Measurements from ENCODE around the gene RRAGD.

Gene RRAGD

DNA sequence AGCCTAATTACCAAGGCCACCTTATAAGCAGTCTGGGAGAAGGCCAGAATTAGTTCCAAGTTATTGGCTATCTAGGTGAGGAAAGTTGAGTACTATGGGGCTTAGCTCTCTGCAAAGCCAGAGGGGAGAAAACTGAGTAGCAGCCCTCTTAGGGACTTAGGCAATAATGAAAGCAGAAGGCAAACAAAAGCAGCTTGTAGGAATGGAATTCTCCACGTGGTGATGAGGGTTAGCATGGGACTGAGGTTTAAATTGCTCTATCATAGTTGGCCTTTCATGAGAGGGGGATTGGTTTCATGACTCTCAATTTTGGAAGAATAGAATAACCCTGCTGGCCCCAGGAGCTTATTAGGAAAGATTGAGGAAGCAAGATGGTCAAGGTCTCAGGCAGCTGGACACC is 52.5 kb downstream of the RRAGD start:
- Histone ChIP-seq H3K4me3 (no peak overlapping the region), H3K4me1 (peaks cover 34 to 71% (median 57%) of the 10 kb centered on the region in 10 experiments), H4K20me1 (no peaks in the 10 kb centered on the region), H3K9ac (peak overlapping the region in 4 of 11 experiments; percentile 29 to 42 (median 39); a peak in 7 of 22 replicates), H3K36me3 (no peaks in the 10 kb centered on the region), H3K4me2 (peak overlapping the region in 10 of 11 experiments; percentile 17 to 76 (median 60); a peak in 19 of 22 replicates), H3K27me3 (no peaks in the 10 kb centered on the region), H3K9me3 (replicated peaks in 1 of 11) (no peaks in the 10 kb centered on the region; a peak in 1 of 22 replicates), H3K27ac (peak overlapping the region in 9 of 11 experiments; percentile 37 to 100 (median 99); a peak in 17 of 22 replicates)
- TF ChIP-seq Cebpa-rat (IDR thresholded peaks at IDR 0.05): no peak

DNA sequence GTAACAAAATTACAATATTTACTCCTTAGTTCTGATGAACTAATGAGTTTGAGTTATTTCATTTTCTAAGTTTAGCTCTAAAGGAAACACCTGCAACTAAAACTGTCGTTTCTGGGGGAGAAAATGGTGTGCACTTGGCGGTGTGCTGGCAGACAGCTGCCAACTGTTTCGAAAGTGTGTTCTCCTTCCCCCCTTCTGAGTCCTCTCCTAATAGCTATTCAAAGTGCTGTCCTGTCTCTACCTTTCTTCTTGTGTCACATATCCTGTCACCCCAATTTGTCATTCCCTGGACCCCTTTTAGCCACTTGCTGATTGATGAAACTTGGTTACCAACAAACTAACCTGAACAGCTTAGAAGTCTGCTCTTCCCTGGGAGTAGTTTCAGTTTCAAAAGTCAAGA is 54.7 kb downstream of the RRAGD start:
- peak in 3 of 11 experiments; percentile 21 to 55 (median 44); a peak in 2 of 22 replicates for TF ChIP-seq Cebpa-rat (IDR thresholded peaks at IDR 0.05)
- H3K4me3 ChIP-seq: peak overlapping the region; percentile 22 to 65 (median 42); a peak in 16 of 20 replicates
- peak overlapping the region; percentile 55 to 84 (median 72); a peak in 20 of 22 replicates for H3K9ac ChIP-seq
- no peaks in the 10 kb centered on the region for H3K9me3 ChIP-seq (replicated peaks in 1 of 11)
- H3K27ac ChIP-seq: peak overlapping the region; percentile 12 to 100 (median 91); a peak in 20 of 22 replicates
- H4K20me1 ChIP-seq: no peaks in the 10 kb centered on the region
- no peaks in the 10 kb centered on the region for H3K36me3 ChIP-seq
- H3K4me1 ChIP-seq: peaks cover 48 to 79% (median 64%) of the 10 kb centered on the region in 10 experiments
- peak overlapping the region; percentile 64 to 81 (median 75) for H3K4me2 ChIP-seq
- H3K27me3 ChIP-seq: no peaks in the 10 kb centered on the region

DNA sequence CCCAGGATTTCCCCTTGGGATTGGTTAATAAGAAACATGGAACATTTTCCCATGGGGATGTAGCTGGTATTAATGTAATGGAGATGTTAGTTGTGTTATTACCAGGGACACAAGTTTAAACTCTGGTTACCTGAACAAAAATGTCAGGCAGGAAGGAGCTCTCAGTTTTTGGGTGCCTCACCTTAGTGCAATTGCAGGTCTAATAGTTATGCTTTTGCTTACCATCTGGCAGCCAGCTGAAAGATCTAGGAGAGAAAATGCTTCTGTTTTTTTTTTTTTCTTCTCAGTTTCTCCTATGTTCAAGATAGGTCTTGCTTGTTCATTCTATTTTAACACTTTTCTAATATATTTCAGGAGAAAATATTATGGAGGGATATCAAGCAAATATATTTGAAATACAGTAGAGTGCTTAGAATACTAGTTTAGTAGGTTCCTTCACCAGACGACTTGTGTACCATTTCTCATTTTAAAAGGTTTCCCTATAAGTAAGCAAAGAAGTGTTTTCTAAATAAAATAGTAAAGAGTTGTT is 55.4 kb downstream of the RRAGD start:
- H3K4me1 ChIP-seq: peaks cover 48 to 79% (median 64%) of the 10 kb centered on the region in 10 experiments
- H3K27ac ChIP-seq: peak overlapping the region in 10 of 11 experiments; percentile 36 to 100 (median 95); a peak in 19 of 22 replicates
- H3K4me3 ChIP-seq: peak overlapping the region in 5 of 10 experiments; percentile 22 to 44 (median 26); a peak in 6 of 20 replicates
- peak overlapping the region in 10 of 11 experiments; percentile 55 to 84 (median 74); a peak in 17 of 22 replicates for H3K9ac ChIP-seq
- H3K27me3 ChIP-seq: no peaks in the 10 kb centered on the region
- H3K4me2 ChIP-seq: peak overlapping the region; percentile 64 to 81 (median 75); a peak in 20 of 22 replicates
- no peaks in the 10 kb centered on the region for H3K36me3 ChIP-seq
- no peaks in the 10 kb centered on the region; a peak in 1 of 22 replicates for H4K20me1 ChIP-seq
- no peak for TF ChIP-seq Cebpa-rat (IDR thresholded peaks at IDR 0.05)
- no peaks in the 10 kb centered on the region for H3K9me3 ChIP-seq (replicated peaks in 1 of 11)

DNA sequence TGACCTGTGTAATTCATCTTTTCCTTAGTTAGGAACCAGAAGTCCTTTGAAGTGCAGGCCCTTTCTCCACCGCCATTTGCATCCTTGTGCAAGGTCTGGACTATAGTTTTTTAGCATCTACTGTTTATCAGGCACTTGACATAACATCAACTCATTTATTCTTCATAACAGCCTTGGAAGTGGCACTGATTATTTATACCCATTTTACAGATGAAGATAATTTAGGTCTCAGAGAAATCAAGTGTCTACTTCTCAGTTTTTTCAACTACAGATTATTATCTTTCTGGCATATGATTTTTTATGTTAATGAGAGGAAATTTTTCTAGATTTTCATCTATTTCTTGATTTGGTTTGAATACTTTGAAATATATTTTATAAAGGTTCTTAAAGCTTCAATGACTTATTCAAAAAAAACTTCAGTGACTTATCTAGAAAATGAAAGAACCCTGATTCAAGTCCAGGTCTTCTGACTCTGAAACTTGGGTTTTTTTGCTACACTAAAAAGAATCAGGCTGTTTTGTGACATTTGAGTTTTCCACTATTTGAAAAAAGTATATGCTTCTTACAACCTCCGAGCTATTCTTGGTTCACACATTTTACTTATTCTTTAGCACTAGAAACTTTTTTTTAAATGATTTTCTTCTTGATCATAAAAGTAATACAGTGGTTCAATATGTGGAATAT is 56.4 kb downstream of the RRAGD start:
- H3K4me2 ChIP-seq: peak overlapping the region in 4 of 11 experiments; percentile 72 to 76 (median 73); a peak in 6 of 22 replicates
- peak overlapping the region in 8 of 11 experiments; percentile 20 to 100 (median 99); a peak in 15 of 22 replicates for H3K27ac ChIP-seq

DNA sequence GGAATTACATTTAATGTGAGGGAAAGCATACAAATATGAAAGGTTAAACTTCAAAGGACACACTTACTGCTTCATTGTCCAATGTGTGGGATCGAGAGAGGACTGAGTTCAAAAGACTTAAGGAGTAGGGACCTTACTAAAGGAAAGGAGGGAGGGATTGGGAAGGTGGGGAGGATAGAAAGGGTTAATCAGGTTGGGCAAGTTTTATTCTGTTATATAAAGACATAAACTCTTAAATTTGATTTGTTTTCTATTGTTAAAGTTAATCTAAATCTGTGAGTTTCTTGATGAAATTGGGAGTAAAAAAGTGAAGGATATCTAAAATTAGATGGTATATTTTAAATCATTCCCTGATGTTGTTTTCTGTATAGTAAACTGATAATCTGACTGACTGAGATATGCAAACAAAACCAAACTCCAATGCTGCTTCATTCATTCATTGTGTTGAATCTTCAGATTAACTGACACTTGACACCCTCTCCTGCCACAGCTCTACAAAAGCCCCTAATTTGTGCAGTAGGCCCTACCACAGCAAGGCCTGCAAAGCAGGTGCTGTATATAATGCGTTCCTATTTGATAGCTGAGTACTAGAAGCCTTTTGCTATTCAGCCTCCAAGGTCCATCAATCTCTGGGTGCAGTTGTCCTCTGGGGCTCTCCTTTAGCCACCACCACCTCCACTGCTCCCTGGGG is 58.2 kb downstream of the RRAGD start:
- Histone ChIP-seq H4K20me1 (peaks cover 0 to 14% (median 0%) of the 10 kb centered on the region in 11 experiments; a peak in 7 of 22 replicates), H3K36me3 (peaks cover 0 to 10% (median 4%) of the 10 kb centered on the region in 11 experiments; a peak in 9 of 22 replicates), H3K9me3 (replicated peaks in 1 of 11) (no peaks in the 10 kb centered on the region), H3K27me3 (no peaks in the 10 kb centered on the region), H3K4me3 (peak overlapping the region; percentile 72 to 87 (median 80); a peak in 19 of 20 replicates), H3K4me2 (peak overlapping the region; percentile 70 to 81 (median 75)), H3K27ac (peak overlapping the region; percentile 96 to 100 (median 99); a peak in 21 of 22 replicates), H3K4me1 (peaks cover 34 to 62% (median 47%) of the 10 kb centered on the region in 10 experiments), H3K9ac (peak overlapping the region; percentile 97 to 100 (median 99); a peak in 21 of 22 replicates)
- TF ChIP-seq Cebpa-rat (IDR thresholded peaks at IDR 0.05): no peak

More for the DNA sequence above, 56.4 kb downstream of the RRAGD start:
- Histone ChIP-seq H3K9ac (peak overlapping the region in 6 of 11 experiments; percentile 9 to 84 (median 72); a peak in 4 of 22 replicates), H4K20me1 (no peaks in the 10 kb centered on the region; a peak in 1 of 22 replicates), H3K4me3 (no peak overlapping the region), H3K4me1 (peaks cover 38 to 69% (median 55%) of the 10 kb centered on the region in 10 experiments), H3K36me3 (no peaks in the 10 kb centered on the region), H3K9me3 (replicated peaks in 1 of 11) (no peaks in the 10 kb centered on the region), H3K27me3 (no peaks in the 10 kb centered on the region)
- no peak for TF ChIP-seq Cebpa-rat (IDR thresholded peaks at IDR 0.05)

DNA sequence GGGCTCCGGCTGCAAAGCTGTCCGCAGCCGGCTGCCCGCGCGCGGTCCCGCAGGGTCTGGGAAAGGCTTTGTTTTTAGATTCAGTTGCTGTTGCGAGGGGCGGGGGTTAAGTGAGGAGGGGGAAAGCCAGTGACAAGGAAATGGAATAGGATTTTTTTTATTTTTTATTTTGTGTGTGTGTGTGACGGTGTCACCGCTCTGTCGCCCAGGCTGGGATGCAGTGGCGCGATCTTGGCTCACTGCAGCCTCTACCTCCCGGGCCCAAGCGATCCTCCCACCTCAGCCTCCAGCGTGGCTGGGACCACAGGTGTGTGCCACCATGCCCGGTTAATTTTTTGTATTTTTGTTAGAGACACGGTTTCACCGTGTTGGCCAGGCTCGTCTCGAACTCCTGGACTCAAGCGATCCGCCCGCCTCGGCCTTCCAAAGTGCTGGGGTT is 58.9 kb downstream of the RRAGD start:
- no peak for TF ChIP-seq Cebpa-rat (IDR thresholded peaks at IDR 0.05)
- Histone ChIP-seq H3K36me3 (peaks cover 0 to 17% (median 9%) of the 10 kb centered on the region in 11 experiments; a peak in 9 of 22 replicates), H3K4me1 (peaks cover 40 to 62% (median 50%) of the 10 kb centered on the region in 10 experiments), H3K4me3 (peak overlapping the region; percentile 72 to 87 (median 80)), H3K27ac (peak overlapping the region; percentile 96 to 100 (median 99)), H3K9ac (peak overlapping the region; percentile 97 to 100 (median 99)), H3K27me3 (no peaks in the 10 kb centered on the region), H3K4me2 (peak overlapping the region; percentile 70 to 81 (median 75)), H4K20me1 (peaks cover under 1 to 21% (median 5%) of the 10 kb centered on the region in 11 experiments; a peak in 12 of 22 replicates), H3K9me3 (replicated peaks in 1 of 11) (no peaks in the 10 kb centered on the region)

DNA sequence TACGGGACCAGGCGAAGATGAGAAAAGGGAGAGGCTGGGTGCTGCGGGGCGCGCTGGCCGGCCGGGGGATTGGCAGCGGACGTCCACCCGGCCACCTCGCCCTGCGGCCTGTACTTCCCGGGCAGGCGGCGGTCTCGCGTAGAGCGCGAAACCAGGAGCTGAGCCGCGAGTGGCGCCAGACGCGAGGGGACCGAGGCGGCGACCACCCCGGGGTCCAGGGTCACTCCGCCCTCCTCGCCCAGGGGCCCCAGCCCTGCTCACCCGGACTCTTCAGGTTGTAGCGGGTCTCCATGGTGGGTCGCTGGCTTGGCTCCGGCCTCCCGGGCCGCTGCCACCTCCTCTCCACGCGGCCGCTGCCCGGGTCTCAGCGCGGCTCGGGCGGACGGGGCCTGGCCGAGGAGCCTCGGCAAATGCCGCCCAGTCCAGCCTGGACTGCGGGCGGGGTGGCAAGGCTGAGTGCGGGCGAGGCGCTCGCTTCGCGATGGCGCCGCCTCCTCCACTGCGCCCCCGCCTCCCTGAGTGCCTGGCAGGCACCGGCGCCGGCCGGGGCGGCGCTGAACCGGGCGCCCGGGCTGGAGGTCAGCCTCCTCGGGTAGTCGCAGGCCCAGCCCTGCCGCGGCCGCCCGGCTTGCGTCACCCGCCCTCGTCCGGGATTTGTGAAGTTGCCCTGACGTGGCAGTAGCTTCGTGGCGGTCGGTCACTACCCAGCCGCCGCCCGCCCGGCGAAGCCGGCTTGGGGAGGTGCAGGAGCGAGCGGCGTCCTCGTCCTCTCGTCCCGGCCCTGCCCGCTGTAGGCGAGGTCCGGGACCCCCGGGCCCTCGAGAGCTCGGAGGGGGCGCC is 59.6 kb downstream of the RRAGD start, which contains the start of gene UBE2J1:
Gene UBE2J1 (minus strand): TSS at position 445 of the 840 bp plus-strand sequence. CDS start 153 bp downstream, at position 292.
- H3K9ac ChIP-seq: peak within 1 kb of the TSS; percentile 97 to 100 (median 99)
- H3K4me3 ChIP-seq: peak within 1 kb of the TSS; percentile 72 to 87 (median 80)
- H3K36me3 ChIP-seq: peaks cover 0 to 23% (median 9%) of the 10 kb centered on the region in 11 experiments; a peak in 9 of 22 replicates
- peak in 3 of 11 experiments; percentile 18 to 43 (median 42); a peak in 3 of 22 replicates for TF ChIP-seq Cebpa-rat (IDR thresholded peaks at IDR 0.05)
- no peaks in the 10 kb centered on the region for H3K9me3 ChIP-seq (replicated peaks in 1 of 11)
- no peaks in the 10 kb centered on the region for H3K27me3 ChIP-seq
- H3K27ac ChIP-seq: peak within 1 kb of the TSS; percentile 96 to 100 (median 99)
- peak within 1 kb of the TSS; percentile 73 to 92 (median 81) for H3K4me2 ChIP-seq
- H4K20me1 ChIP-seq: peaks cover 3 to 27% (median 12%) of the 10 kb centered on the region in 11 experiments; a peak in 18 of 22 replicates
- H3K4me1 ChIP-seq: peaks cover 43 to 63% (median 51%) of the 10 kb centered on the region in 10 experiments

Data from BLaER1 treated with 17β-estradiol and CSF1 and Interleukin-3, amounts not matched to agents 10 nM and 100 nM (cell line).